Adipocyte (in vitro differentiated cells): Measurements from ENCODE around the gene MGA.
A peak's percentile ranks its signal among the peaks of the same experiment; 100 is the strongest.

ENCODE experiments used
- DNase-seq: peaks from one replicate; pipeline ENCODE4 v3.0.0-alpha.2; 2015; ENCODE audit warnings: low read depth
- H3K27me3 ChIP-seq: replicated peaks from 2 replicates; pipeline ENCODE4 v1.7.0; 2013; ENCODE audit warnings: mild to moderate bottlenecking, low read length, moderate library complexity; ENCODE audit not compliant: control insufficient read depth, insufficient read depth
- H3K36me3 ChIP-seq: 2 replicates; pipeline ENCODE4 v1.7.0; 2013; ENCODE audit warnings: low read length, mild to moderate bottlenecking, moderate library complexity; ENCODE audit not compliant: control insufficient read depth, insufficient read depth, severe bottlenecking
- H3K4me1 ChIP-seq: 2 replicates; pipeline ENCODE4 v1.7.0; 2013; ENCODE audit warnings: mild to moderate bottlenecking, low read length, moderate library complexity; ENCODE audit not compliant: control insufficient read depth, insufficient read depth
- H3K4me3 ChIP-seq: 2 replicates; pipeline ENCODE4 v1.7.0; 2013; ENCODE audit warnings: mild to moderate bottlenecking, low read length, moderate library complexity
- H3K9ac ChIP-seq: 2 replicates; pipeline ENCODE4 v1.7.0; 2013; ENCODE audit warnings: mild to moderate bottlenecking, low read length, moderate library complexity
- H3K9me3 ChIP-seq: 2 replicates; pipeline ENCODE4 v1.7.0; 2013; ENCODE audit warnings: mild to moderate bottlenecking, low read length, moderate library complexity; ENCODE audit not compliant: control insufficient read depth

MGA gene

DNA sequence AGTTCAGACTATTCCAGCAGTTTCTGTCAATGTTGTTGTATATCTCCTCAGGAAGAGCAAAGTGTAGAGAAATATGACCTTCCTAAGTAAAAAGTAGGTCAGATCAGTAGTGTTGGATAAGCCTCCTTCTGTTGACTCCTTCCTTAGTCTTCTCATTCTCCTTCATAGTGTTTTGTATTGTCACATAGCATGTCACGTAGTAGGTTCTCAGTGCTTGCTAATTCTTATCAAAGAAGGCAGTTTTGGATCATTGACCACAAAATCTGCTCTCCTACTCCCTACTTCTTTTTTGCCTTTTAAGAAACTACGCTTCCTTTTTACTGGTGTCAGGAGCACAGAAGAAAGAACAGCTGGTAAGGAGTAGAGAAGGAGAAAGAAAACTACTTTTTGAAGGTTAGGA, 1.0 kb upstream of the MGA start:
- Histone ChIP-seq H3K36me3 (no peaks in the 10 kb centered on the region), H3K27me3 (no peaks in the 10 kb centered on the region), H3K9me3 (no peaks in the 10 kb centered on the region), H3K4me3 (peak overlapping the region; percentile 77), H3K4me1 (peaks cover 26% of the 10 kb centered on the region), H3K9ac (no peak overlapping the region)
- no peak for DNase-seq

DNA sequence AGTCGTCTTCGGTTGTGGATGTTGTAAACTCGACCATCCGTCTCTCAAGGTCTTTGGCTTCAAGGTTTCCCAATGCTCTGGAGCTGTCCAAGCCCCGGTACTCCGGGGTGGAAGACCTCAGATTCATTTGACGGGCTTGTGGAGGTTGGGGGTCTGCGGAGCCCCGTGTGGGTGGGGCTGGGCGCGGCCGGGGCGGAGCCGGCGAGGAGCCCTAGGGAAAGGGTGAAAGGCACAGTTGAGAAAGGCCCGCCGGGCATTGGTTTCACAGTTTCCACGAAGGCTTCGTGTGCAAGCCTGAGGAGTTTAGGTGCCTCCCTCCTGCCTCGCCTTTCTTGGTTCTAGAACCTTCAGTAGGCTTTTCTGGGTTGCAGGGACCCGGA, 360 bp upstream of the MGA start:
- H3K36me3 ChIP-seq: no peaks in the 10 kb centered on the region
- no peaks in the 10 kb centered on the region for H3K27me3 ChIP-seq
- no peaks in the 10 kb centered on the region for H3K9me3 ChIP-seq
- H3K9ac ChIP-seq: peak overlapping the region; percentile 75
- DNase-seq: no peak
- peak overlapping the region; percentile 77 for H3K4me3 ChIP-seq
- peaks cover 26% of the 10 kb centered on the region for H3K4me1 ChIP-seq

DNA sequence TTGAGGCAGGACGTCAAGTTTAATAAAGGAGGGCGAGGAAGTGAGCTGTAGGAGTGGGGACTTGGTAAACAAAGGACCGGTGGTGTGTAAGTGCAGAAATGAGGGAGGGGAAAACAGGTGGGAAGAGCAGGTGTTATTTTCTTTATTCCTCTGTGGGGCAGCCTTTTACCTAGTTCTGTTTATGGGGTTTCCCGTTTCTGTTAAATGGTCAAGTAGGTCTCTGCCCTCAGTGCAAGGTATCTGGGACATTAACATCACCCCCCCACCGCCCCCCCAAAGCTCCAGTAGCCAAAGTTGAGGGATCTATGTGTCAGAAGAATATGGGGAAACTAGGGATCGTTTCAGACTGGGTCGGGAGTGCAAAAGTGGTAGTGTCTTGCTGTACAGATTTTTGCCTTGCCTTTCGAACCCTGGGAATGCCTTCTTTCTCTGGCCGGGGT, 893 bp downstream of the MGA start:
- H3K9me3 ChIP-seq: no peaks in the 10 kb centered on the region
- H3K9ac ChIP-seq: peak overlapping the region; percentile 83
- peaks cover 26% of the 10 kb centered on the region for H3K4me1 ChIP-seq
- H3K4me3 ChIP-seq: peak overlapping the region; percentile 77
- H3K36me3 ChIP-seq: no peaks in the 10 kb centered on the region
- no peaks in the 10 kb centered on the region for H3K27me3 ChIP-seq
- no peak for DNase-seq

DNA sequence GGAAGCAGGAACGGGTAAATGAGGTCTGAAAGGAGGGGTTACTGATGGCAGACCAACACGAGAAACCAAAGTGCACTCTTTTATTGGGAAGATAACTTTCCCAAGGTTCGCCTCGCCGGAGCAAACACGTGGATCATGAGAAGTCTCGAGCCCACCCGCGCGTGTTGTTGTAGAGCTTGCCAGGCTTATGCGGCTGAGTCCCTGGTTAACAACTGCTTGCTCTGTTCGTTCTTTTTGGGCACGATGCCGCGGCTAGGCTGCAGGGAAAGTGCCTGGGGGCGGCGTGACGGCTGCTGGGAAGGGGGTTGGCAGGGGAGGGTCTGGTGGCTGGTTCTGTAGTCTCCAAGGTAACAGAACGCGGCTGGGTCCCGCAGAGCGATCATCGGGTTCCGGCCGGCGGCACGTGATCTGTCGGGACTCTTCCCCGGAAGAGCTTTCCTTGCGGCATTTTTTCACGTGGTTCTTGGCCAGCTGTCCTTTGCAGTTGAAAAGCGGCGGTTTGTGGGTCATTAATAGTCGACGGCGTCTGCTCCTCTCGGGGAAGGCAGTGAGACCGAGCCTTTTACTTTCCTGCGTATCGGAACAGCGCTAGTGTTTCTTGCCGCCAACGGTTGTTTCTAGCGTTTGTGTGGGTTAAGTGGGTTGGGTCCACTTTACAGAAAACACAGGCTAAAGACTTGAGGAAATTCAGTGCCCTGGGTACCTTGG, 1.5 kb downstream of the MGA start:
- Histone ChIP-seq H3K36me3 (no peaks in the 10 kb centered on the region), H3K27me3 (no peaks in the 10 kb centered on the region), H3K9ac (peak overlapping the region; percentile 83), H3K4me1 (peaks cover 26% of the 10 kb centered on the region), H3K4me3 (peak overlapping the region; percentile 77), H3K9me3 (no peaks in the 10 kb centered on the region)
- peak; percentile 91 for DNase-seq

DNA sequence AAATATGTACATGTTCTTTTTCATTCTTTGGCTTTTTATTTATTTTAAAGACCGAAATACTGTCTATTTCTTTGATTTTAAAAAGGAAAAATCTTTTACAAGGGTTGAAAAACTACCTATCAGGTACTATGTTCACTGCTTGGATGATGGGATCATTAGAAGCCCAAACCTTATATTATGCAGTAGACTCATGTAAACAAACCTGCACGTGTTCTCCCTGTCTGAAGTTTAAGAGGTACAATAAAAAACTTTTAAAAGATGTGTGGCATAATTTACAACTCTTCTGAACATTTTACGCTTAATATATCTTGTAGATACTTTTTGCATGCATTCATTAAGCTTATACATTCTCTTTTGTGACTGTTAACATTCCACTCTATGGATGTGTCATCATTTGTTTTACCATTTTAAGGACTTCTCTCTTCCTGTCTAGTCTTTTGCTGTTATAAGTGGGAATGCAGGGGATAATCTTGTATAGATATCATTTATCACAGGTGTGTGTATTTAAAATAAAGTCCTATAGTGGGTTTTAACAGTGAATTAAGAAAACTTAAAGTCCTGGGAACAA, 6.2 kb downstream of the MGA start:
- DNase-seq: peak; percentile 42
- H3K9ac ChIP-seq: no peak overlapping the region
- no peaks in the 10 kb centered on the region for H3K9me3 ChIP-seq
- peaks cover 4% of the 10 kb centered on the region for H3K36me3 ChIP-seq
- H3K4me3 ChIP-seq: no peak overlapping the region
- no peaks in the 10 kb centered on the region for H3K27me3 ChIP-seq
- H3K4me1 ChIP-seq: peaks cover 10% of the 10 kb centered on the region

DNA sequence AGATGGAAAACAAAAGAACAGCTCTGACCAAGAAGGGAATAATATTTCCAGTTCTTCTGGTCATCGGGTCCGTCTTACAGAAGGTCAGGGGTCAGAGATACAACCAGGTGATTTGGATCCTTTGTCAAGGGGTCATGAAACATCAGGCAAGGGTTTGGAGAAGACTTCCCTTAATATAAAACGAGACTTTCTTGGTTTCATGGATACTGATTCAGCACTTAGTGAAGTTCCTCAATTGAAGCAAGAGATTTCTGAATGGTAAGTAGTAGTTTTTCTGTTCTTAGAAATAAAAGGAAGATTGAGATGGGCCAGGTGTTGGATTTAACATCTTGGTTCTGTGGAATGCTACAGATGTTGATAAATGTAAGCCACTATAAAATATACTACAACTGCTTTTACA, 9.5 kb downstream of the MGA start:
- H3K4me1 ChIP-seq: no peaks in the 10 kb centered on the region
- no peak overlapping the region for H3K9ac ChIP-seq
- H3K27me3 ChIP-seq: no peaks in the 10 kb centered on the region
- H3K9me3 ChIP-seq: no peaks in the 10 kb centered on the region
- DNase-seq: no peak
- no peak overlapping the region for H3K4me3 ChIP-seq
- peaks cover 4% of the 10 kb centered on the region for H3K36me3 ChIP-seq

DNA sequence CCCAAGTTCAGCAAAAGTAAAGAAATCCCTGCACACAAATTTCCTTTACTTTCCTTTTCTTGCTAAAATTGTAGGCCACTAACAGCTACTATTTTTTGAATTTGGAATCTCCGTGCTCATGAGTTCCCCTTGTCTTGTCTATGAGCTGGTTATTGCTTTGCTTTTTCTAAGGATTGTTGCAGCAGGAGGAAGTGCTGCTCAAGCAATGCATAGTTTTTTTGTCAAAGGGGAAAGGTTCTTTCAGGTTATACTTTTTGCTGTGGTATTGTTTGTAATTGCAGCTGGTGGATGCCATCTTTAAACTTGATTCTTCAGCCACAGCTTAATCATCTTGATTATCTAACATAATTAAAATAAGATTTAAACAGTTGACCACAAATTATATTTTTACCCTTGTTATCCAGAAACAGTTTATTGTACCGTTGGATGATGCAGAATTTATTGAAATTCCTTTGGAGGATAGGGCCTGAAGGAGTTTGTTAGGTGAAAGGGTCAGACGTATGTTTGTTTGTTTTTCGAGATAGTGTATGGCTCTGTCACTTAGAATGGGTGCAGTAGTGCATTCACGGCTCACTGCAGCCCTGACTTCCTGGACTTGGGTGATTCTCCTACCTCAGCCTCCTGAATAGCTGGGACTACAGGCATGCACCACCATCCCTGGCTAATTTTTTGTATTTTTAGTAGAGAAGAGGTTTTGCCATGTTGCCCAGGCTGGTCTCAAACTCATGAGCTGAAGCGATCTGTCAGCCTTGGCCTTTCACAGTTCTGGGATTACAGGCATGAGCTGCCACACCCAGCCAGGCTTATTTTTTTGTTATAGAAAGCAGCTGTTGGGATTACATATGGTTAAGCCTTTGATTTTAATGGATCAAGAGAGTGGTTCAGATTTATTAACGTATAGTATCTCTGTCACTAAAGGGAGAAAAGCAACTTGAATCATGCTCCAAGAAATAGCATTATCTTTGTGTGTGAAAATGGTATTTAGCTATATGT, 11.7 kb downstream of the MGA start:
- Histone ChIP-seq H3K4me1 (no peaks in the 10 kb centered on the region), H3K4me3 (no peak overlapping the region), H3K27me3 (no peaks in the 10 kb centered on the region), H3K9me3 (no peaks in the 10 kb centered on the region), H3K36me3 (peaks cover 4% of the 10 kb centered on the region), H3K9ac (no peak overlapping the region)
- no peak for DNase-seq

DNA sequence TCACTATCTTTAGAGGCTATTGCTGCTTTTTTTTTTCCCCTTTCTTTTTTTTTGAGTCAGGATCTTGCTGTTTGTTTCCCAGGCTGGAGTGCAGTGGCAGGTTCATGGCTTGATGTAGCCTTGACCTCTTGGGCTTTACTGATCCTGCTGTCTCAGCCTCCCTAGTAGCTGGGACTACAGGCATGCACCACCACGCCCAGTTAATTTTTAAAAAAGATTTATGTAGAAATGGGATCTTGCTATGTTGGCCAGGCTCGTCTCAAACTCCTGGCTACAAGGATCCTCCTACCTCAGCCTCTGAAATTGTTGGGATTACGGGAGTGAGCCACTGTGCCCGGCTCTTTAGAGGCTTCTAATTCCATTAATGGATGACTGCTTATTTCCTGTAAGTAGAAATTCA, 15.1 kb downstream of the MGA start:
- H3K4me3 ChIP-seq: no peak overlapping the region
- no peaks in the 10 kb centered on the region for H3K4me1 ChIP-seq
- H3K36me3 ChIP-seq: no peaks in the 10 kb centered on the region
- no peaks in the 10 kb centered on the region for H3K9me3 ChIP-seq
- DNase-seq: no peak
- no peaks in the 10 kb centered on the region for H3K27me3 ChIP-seq
- H3K9ac ChIP-seq: no peak overlapping the region

DNA sequence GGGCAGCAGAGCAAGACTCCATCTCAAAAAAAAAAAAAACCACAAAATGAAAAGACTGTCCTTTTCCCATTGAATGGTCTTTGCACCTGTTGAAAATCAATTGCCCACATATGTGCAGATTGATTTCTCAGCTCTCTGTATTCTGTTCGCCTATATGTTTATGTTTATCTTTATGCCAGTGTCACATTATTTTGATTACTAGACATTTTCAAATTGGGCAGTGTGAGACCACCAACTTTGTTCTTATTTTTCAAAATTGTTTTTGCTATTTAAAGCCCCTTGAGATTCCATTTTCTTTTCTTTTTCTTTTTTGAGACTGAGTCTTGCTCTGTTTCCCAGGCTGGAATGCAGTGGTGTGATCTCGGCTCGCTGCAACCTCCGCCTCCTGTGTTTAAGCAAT, 18.5 kb downstream of the MGA start:
- no peak for DNase-seq
- Histone ChIP-seq H3K4me3 (no peak overlapping the region), H3K36me3 (no peaks in the 10 kb centered on the region), H3K9me3 (no peaks in the 10 kb centered on the region), H3K4me1 (no peaks in the 10 kb centered on the region), H3K9ac (no peak overlapping the region), H3K27me3 (no peaks in the 10 kb centered on the region)

DNA sequence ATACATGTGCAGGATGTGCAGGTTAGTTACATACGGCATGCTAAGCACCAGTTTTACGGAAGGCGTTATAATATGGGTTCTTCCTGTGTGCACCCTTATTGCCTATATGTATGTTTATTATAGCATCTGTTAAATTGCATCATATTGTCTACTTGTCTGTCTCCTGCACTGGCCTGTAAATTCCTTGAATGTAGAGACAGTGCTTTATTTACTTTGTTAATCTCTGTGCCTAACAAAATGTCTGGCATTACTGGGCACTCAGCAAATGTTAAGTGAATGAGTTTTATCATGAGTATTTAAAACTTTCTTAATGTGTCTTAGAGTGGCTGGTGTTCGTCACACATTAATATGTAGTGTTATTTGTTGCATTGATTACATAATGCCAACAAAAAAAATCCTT, 23.8 kb downstream of the MGA start:
- H3K36me3 ChIP-seq: no peaks in the 10 kb centered on the region
- H3K4me1 ChIP-seq: no peaks in the 10 kb centered on the region
- H3K9me3 ChIP-seq: no peaks in the 10 kb centered on the region
- H3K27me3 ChIP-seq: no peaks in the 10 kb centered on the region
- no peak overlapping the region for H3K4me3 ChIP-seq
- no peak overlapping the region for H3K9ac ChIP-seq
- DNase-seq: no peak

DNA sequence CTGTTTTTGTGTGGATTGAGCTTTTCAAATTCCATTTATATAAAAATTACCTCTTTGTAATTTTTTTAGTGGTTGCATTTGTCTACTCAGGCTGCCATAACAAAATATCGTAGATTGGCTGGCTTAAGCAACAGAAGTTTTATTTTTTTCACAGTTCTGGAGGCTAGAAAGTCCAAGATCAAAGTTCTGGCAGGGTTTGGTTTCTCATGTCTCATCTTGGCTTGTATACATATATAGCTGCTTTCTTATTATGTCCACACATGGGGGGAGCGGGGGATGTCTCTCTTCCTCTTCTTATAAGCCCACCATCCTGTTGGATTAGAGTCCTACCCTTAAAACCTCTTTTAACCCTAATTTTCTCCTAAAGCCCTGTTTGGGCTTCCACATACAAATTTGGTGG, 28.5 kb downstream of the MGA start:
- DNase-seq: no peak
- peaks cover 3% of the 10 kb centered on the region for H3K4me1 ChIP-seq
- H3K9ac ChIP-seq: no peak overlapping the region
- H3K4me3 ChIP-seq: no peak overlapping the region
- H3K36me3 ChIP-seq: no peaks in the 10 kb centered on the region
- no peaks in the 10 kb centered on the region for H3K9me3 ChIP-seq
- no peaks in the 10 kb centered on the region for H3K27me3 ChIP-seq
